Heart right ventricle (tissue), 16 donors: Measurements from ENCODE around the gene TULP4. TPM values are rescaled to one million over a fixed set of nuclear protein-coding genes. Genes with fewer than 3 reads are reported as not detected.

ENCODE experiments used
- ATAC-seq, 8 donors: fragments of 200-7000 bp; cut with Tn5 transposase; one replicate each; pipeline ENCODE4 v1.9.1; 2020; ENCODE audit warnings: mild to moderate bottlenecking in 8 of 8, moderate library complexity in 8 of 8, moderate number of reproducible peaks in 1 of 8
- DNase-seq, 2 donors: peaks; one replicate each; pipeline ENCODE4 v3.0.0-alpha.2; 2020
- H3K27ac ChIP-seq, 10 donors: fragments of 200-600 bp; sonication (generic) in 2 of 10; one replicate each; pipeline versions ENCODE4 v1.5.0 to v1.8.0; 2020 to 2022; ENCODE audit warnings: mild to moderate bottlenecking in 3 of 10
- H3K27me3 ChIP-seq, 7 donors: fragments of 200-600 bp; one replicate each; pipeline ENCODE4 v1.8.0; 2021 to 2022; ENCODE audit warnings: mild to moderate bottlenecking in 2 of 7
- H3K36me3 ChIP-seq, 9 donors: fragments of 200-600 bp; sonication (generic) in 1 of 9; one replicate each; pipeline versions ENCODE4 v1.5.0 to v1.8.0; 2020 to 2022; ENCODE audit warnings: mild to moderate bottlenecking in 2 of 9
- H3K4me1 ChIP-seq, 9 donors: fragments of 200-600 bp; sonication (generic) in 1 of 9; one replicate each; pipeline versions ENCODE4 v1.5.0 to v1.8.0; 2020 to 2022; ENCODE audit warnings: mild to moderate bottlenecking in 4 of 9
- H3K4me3 ChIP-seq, 10 donors: fragments of 200-600 bp; sonication (generic) in 2 of 10; one replicate each; pipeline versions ENCODE4 v1.5.0 to v1.8.0; 2020 to 2022; ENCODE audit warnings: mild to moderate bottlenecking in 7 of 10, moderate library complexity in 2 of 10
- H3K9me3 ChIP-seq, 11 donors: fragments of 200-600 bp in 10 of 11; sonication (generic) in 2 of 11; one replicate each; pipeline versions ENCODE4 v1.5.0 to v1.8.0; 2013 to 2022; ENCODE audit warnings: mild to moderate bottlenecking in 2 of 11, control low read depth in 1 of 11, moderate library complexity in 1 of 11
- CTCF ChIP-seq, 9 donors: fragments of 200-600 bp; sonication (generic) in 2 of 9; IDR thresholded peaks; one replicate each; pipeline versions ENCODE4 v1.5.0 to v1.8.0; 2021 to 2022; ENCODE audit warnings: antibody characterized with exemption in 9 of 9, mild to moderate bottlenecking in 5 of 9, moderate library complexity in 1 of 9
- WGBS, 2 donors: extraction: QIAGEN DNeasy Blood & Tissue Kit; methylation state at CpG; one replicate each; pipeline ENCODE4 v1.1.7; 2013; ENCODE audit warnings: inconsistent platforms in 1 of 2; 5-methylcytosine and 5-hydroxymethylcytosine counted together
- intact Hi-C, 10 donors: fragments of 100-400 bp; cut with DNase I; formaldehyde crosslinking; loops; one replicate each; pipeline versions ENCODE4 v1.11.1 to v1.14.2; 2022
- polyA plus RNA-seq, 2 donors: library from polyadenylated mRNA; stranded (reverse); fragments of 200-250 nt; gene quantifications; one replicate each; pipeline ENCODE4 v1.2.3, GENCODE V29; 2013
- total RNA-seq, 10 donors: library from RNA; stranded (reverse); fragmentation: NEBNext Ultra II Directional in 3 of 10; extraction: Animal tissue kit (Norgen Biotek cat#: 25700) in 3 of 10; gene quantifications; one replicate each; pipeline versions ENCODE4 v1.2.1 to v1.2.4, GENCODE V29; 2021 to 2023
- donor health status: Arrhythmogenic right ventricular cardiomyopathy.
- donor health status: ischemic (EF 13 %, LVEDD 7.1; RV severe dilation, severe dysfunction).
- donor health status: healthy with polysubstance abuse.
- donor health status: DM: no; HTN: yes; CAD: no.
- donor health status: DM: no; HTN: no; CAD: no.
- donor health status: ischemic (EF 25% LVEDD 6.9; RV normal size, moderate dysfunction).
- donor health status: ischemic (EF 25% LVEDD 5.7; RV mildly dilated, moderate dysfunction).
- donor health status: healthy.
- donor health status: DM: yes; HTN: yes; CAD: no.
- donor health status: Ischemic cardiomyopathy.
- donor health status: ischemic (EF 35%, LVEDD 5.7; RV mildly dilated, moderate dysfunction).
- donor health status: nonischemic (EF 11% LVEDD 7.7; RV severe dilation, severe dysfunction).
- donor health status: DM: yes; HTN: yes; CAD: no.
- donor health status: PGD.
- donor health status: ischemic (EF 29% LVEDD 5.4; RV normal size, mild dysfunction).
- donor health status: nonischemic (EF 23%, LVEDD 6.1; RV moderate dilation, normal function).

The TULP4 gene
- total and polyA plus RNA-seq, 12 donors, result 2.1 to 127 (median 99.2) TPM

- H3K36me3 ChIP-seq, result peaks cover 0 to 11% (median 0%) of the 10 kb centered on the region in 9 donors
- no peaks in the 10 kb centered on the region for H3K9me3 ChIP-seq
- DNase-seq (no peak), ATAC-seq (no peak)
- intact Hi-C loops, result no loop called here
- no peak for TF ChIP-seq CTCF (IDR thresholded peaks at IDR 0.05)
- no peak overlapping the region for H3K27ac ChIP-seq
- H3K4me3 ChIP-seq, result no peak overlapping the region
- peaks cover 0 to 17% (median 6%) of the 10 kb centered on the region in 9 donors for H3K4me1 ChIP-seq
- 91 to 98% methylated on average over 7 of the region's 7 CpGs for WGBS, 2 donors
- no peaks in the 10 kb centered on the region for H3K27me3 ChIP-seq
Observed at GRCh38 chr6:158438226-158438625, 126.0 kb downstream of the TULP4 start.

GRCh38 chr6:158439255-158439654 is 127.0 kb downstream of the TULP4 start:
- no peak for TF ChIP-seq CTCF (IDR thresholded peaks at IDR 0.05)
- Histone ChIP-seq H3K27me3 (no peaks in the 10 kb centered on the region), H3K9me3 (no peaks in the 10 kb centered on the region), H3K4me1 (peaks cover 0 to 17% (median 6%) of the 10 kb centered on the region in 9 donors), H3K36me3 (peaks cover 0 to 11% (median 0%) of the 10 kb centered on the region in 9 donors), H3K4me3 (no peak overlapping the region), H3K27ac (no peak overlapping the region)
- intact Hi-C loops, result no loop called here
- DNase-seq (no peak), ATAC-seq (no peak)

- WGBS, 2 donors, result 33 to 39% methylated on average over 7 of the region's 7 CpGs
- Histone ChIP-seq H3K36me3 (no peaks in the 10 kb centered on the region), H3K4me3 (no peak overlapping the region), H3K27me3 (no peaks in the 10 kb centered on the region), H3K4me1 (peaks cover 0 to 17% (median 6%) of the 10 kb centered on the region in 9 donors), H3K27ac (peak overlapping the region in 6 of 10 donors; percentile 5 to 58 (median 26)), H3K9me3 (no peaks in the 10 kb centered on the region)
- TF ChIP-seq CTCF (IDR thresholded peaks at IDR 0.05), result no peak
- ATAC-seq, result peak; percentile 79 to 91 (median 86)
- peak in 1 of 2 donors; percentile 55 for DNase-seq
- intact Hi-C loops, result no loop called here
Observed at GRCh38 chr6:158441716-158442215, 129.5 kb downstream of the TULP4 start.

- DNase-seq (no peak), ATAC-seq (peak in 1 of 8 donors; percentile 31)
- no peak for TF ChIP-seq CTCF (IDR thresholded peaks at IDR 0.05)
- H3K27ac ChIP-seq, result peak overlapping the region in 3 of 10 donors; percentile 5 to 58 (median 34)
- H3K4me1 ChIP-seq, result peaks cover 0 to 17% (median 6%) of the 10 kb centered on the region in 9 donors
- H3K27me3 ChIP-seq, result no peaks in the 10 kb centered on the region
- no peaks in the 10 kb centered on the region for H3K36me3 ChIP-seq
- intact Hi-C loops, result no loop called here
- no peaks in the 10 kb centered on the region for H3K9me3 ChIP-seq
- 87 to 91% methylated on average over 4 of the region's 4 CpGs for WGBS, 2 donors
- no peak overlapping the region for H3K4me3 ChIP-seq
Observed at GRCh38 chr6:158442306-158442705, 130.0 kb downstream of the TULP4 start.
